HepG2 (cell line): ENCODE data around the gene LCLAT1. TPM values are rescaled to one million over a fixed set of nuclear protein-coding genes. Genes with fewer than 3 reads are reported as not detected.

Experiments used
- ATAC-seq: fragments of 200-7000 bp; cut with Tn5 transposase; 3 replicates; pipeline ENCODE4 v1.9.1; 2020; ENCODE audit warnings: mild to moderate bottlenecking, moderate library complexity
- BruUV-seq: library from RNA; stranded (reverse); fragments of 400-500 nt; replicated peaks from 2 replicates; lab custom pipeline; 2021; lab: Mats Ljungman, UMichigan
- CTCF ChIA-PET: fragments of 300-600 bp; formaldehyde crosslinking; extraction: SDS; loops from one replicate; lab custom pipeline; 2021; ENCODE audit warnings: low total read pairs, inconsistent platforms, low intra/inter-chr PET ratio; lab: Yijun Ruan, JAX
- POLR2A ChIA-PET: fragments of 350-600 bp; sonication (Branson Sonifier 250); formaldehyde crosslinking; loops from one replicate; lab custom pipeline; 2020; ENCODE audit warnings: antibody characterized with exemption, inconsistent platforms; lab: Yijun Ruan, JAX
- DNase-seq: peaks from one replicate; pipeline ENCODE4 v3.0.0-alpha.2; 2015; ENCODE audit warnings: low spot score
- FAIRE-seq: peaks from 3 replicates; lab custom pipeline; 2011; peaks lifted over from hg19 to GRCh38; lab: Jason Lieb, UNC
- H2AFZ ChIP-seq: one replicate; pipeline ENCODE4 v1.6.1; 2011; ENCODE audit warnings: low read length, inconsistent platforms
- H3K27ac ChIP-seq: fragments of 300-600 bp; 3 replicates; pipeline ENCODE4 v1.8.0; 2011; ENCODE audit warnings: mixed run types, mild to moderate bottlenecking, mixed read lengths, low read length, inconsistent platforms; ENCODE audit not compliant: insufficient read depth; ENCODE audit errors: extremely low read length
- H3K27me3 ChIP-seq, 2 experiments: fragments of 200-600 bp in 1 of 2; 2 replicates in 1 of 2; 3 replicates in 1 of 2; pipeline versions ENCODE4 v1.6.0 to v1.8.0; 2011; ENCODE audit warnings: low read length in 2 of 2, mild to moderate bottlenecking in 2 of 2, moderate library complexity in 2 of 2, inconsistent platforms in 1 of 2; ENCODE audit not compliant: insufficient read depth in 2 of 2, control insufficient read depth in 1 of 2
- H3K36me3 ChIP-seq, 2 experiments: fragments of 200-600 bp in 1 of 2; replicated peaks in 1 of 2; 2 replicates in 1 of 2; 3 replicates in 1 of 2; pipeline versions ENCODE4 v1.5.1 to v1.8.0; 2011; ENCODE audit warnings: low read length in 2 of 2, inconsistent platforms in 1 of 2; ENCODE audit not compliant: insufficient read depth in 2 of 2, control insufficient read depth in 1 of 2
- H3K4me1 ChIP-seq: 2 replicates; pipeline ENCODE4 v1.5.1; 2012; ENCODE audit warnings: low read length, inconsistent platforms; ENCODE audit not compliant: insufficient read depth
- H3K4me2 ChIP-seq: 2 replicates; pipeline ENCODE4 v1.6.0; 2011; ENCODE audit warnings: low read depth, low read length, inconsistent platforms
- H3K4me3 ChIP-seq, 3 experiments: fragments of 200-600 bp in 1 of 3; sonication (generic), shearing (Covaris generic) in 1 of 3; replicated peaks in 1 of 3; 2 replicates each; pipeline ENCODE4 v1.5.1; 2011 to 2016; ENCODE audit warnings: low read length in 3 of 3, inconsistent platforms in 2 of 3, low read depth in 2 of 3, mild to moderate bottlenecking in 2 of 3, control low read depth in 1 of 3, mixed read lengths in 1 of 3; ENCODE audit not compliant: insufficient read depth in 1 of 3
- H3K79me2 ChIP-seq: one replicate; pipeline ENCODE4 v1.6.1; 2011; ENCODE audit warnings: low read length, inconsistent platforms; ENCODE audit not compliant: insufficient read depth
- H3K9ac ChIP-seq: 2 replicates; pipeline ENCODE4 v1.6.0; 2011; ENCODE audit warnings: mild to moderate bottlenecking, low read depth, low read length, inconsistent platforms; ENCODE audit not compliant: insufficient read depth
- H3K9me3 ChIP-seq: 2 replicates; pipeline ENCODE4 v1.5.1; 2012; ENCODE audit warnings: mild to moderate bottlenecking, low read length
- H4K20me1 ChIP-seq: 2 replicates; pipeline ENCODE4 v1.6.0; 2011; ENCODE audit warnings: inconsistent platforms, mild to moderate bottlenecking, low read length, moderate library complexity; ENCODE audit not compliant: insufficient read depth
- AHR ChIP-seq: IDR thresholded peaks from 2 replicates; pipeline ENCODE4 v1.6.1; 2018; ENCODE audit warnings: missing genetic modification reagents, missing compliant biosample characterization
- CHD2 ChIP-seq: IDR thresholded peaks from 2 replicates; pipeline ENCODE4 v1.6.1; 2011; ENCODE audit warnings: low read depth, low read length, improper control_type of control experiment
- FOXC1 ChIP-seq: sonication (generic); formaldehyde crosslinking; IDR thresholded peaks from 2 replicates; pipeline ENCODE4 v1.8.0; 2022; ENCODE audit warnings: mild to moderate bottlenecking, missing genetic modification reagents, borderline replicate concordance
- ISL2 ChIP-seq: sonication (generic); formaldehyde crosslinking; IDR thresholded peaks from 2 replicates; pipeline ENCODE4 v1.5.0; 2020; ENCODE audit warnings: missing genetic modification reagents
- MBD4 ChIP-seq: IDR thresholded peaks from 2 replicates; pipeline ENCODE4 v1.6.1; 2012; ENCODE audit warnings: low read length, inconsistent platforms, borderline replicate concordance
- MEIS1 ChIP-seq: sonication (generic); formaldehyde crosslinking; IDR thresholded peaks from 2 replicates; pipeline ENCODE4 v1.9.0; 2021; ENCODE audit warnings: mild to moderate bottlenecking, missing genetic modification reagents, moderate library complexity, borderline replicate concordance
- MTF2 ChIP-seq: sonication (generic); formaldehyde crosslinking; IDR thresholded peaks from 2 replicates; pipeline ENCODE4 v1.5.0; 2020; ENCODE audit warnings: missing genetic modification reagents, borderline replicate concordance
- NR2F2 ChIP-seq: IDR thresholded peaks from 2 replicates; pipeline ENCODE4 v1.6.1; 2012; ENCODE audit warnings: low read depth, inconsistent platforms, borderline replicate concordance
- SETDB1 ChIP-seq: sonication (generic); formaldehyde crosslinking; IDR thresholded peaks from 2 replicates; pipeline ENCODE4 v1.5.1; 2020; ENCODE audit warnings: missing genetic modification reagents, mild to moderate bottlenecking, borderline replicate concordance
- TERF1 ChIP-seq: sonication (generic); formaldehyde crosslinking; IDR thresholded peaks from 2 replicates; pipeline ENCODE4 v1.8.0; 2022; ENCODE audit warnings: mild to moderate bottlenecking, missing genetic modification reagents, moderate library complexity
- ZFP36L2 ChIP-seq: sonication (generic); formaldehyde crosslinking; IDR thresholded peaks from 2 replicates; pipeline ENCODE4 v1.4.0; 2020; ENCODE audit warnings: missing genetic modification reagents
- ZIK1 ChIP-seq: sonication (generic); formaldehyde crosslinking; IDR thresholded peaks from 2 replicates; pipeline ENCODE4 v1.5.0; 2020; ENCODE audit warnings: mild to moderate bottlenecking, low read depth, missing genetic modification reagents, borderline replicate concordance
- ZMYM3 ChIP-seq: sonication (generic); formaldehyde crosslinking; IDR thresholded peaks from 2 replicates; pipeline ENCODE4 v1.5.1; 2020; ENCODE audit warnings: mild to moderate bottlenecking, missing genetic modification reagents
- ZNF143 ChIP-seq: sonication (generic); formaldehyde crosslinking; IDR thresholded peaks from 2 replicates; pipeline ENCODE4 v1.4.0; 2020; ENCODE audit warnings: missing genetic modification reagents
- ZNF703 ChIP-seq: sonication (generic); formaldehyde crosslinking; IDR thresholded peaks from 2 replicates; pipeline ENCODE4 v1.5.1; 2020; ENCODE audit warnings: missing genetic modification reagents, mild to moderate bottlenecking, moderate library complexity, borderline replicate concordance
- WGBS: methylation state at CpG from one replicate; pipeline ENCODE4 v1.1.6; 2017; ENCODE audit warnings: low lambda C conversion rate; 5-methylcytosine and 5-hydroxymethylcytosine counted together
- in situ Hi-C: cut with HindIII; loops from 2 replicates; pipeline ENCODE4 v1.10.0; 2017; ENCODE audit warnings: low pct_unique_long_range_greater_than_20kb; ENCODE audit not compliant: extremely low pct_ligation_motif_present
- intact Hi-C: fragments of 100-400 bp; cut with micrococcal nuclease; formaldehyde crosslinking; loops from one replicate; pipeline ENCODE4 v1.10.0; 2022; ENCODE audit not compliant: unreplicated experiment
- polyA plus RNA-seq, 8 experiments: library from polyadenylated mRNA; depleted of rRNA in 3 of 8; stranded (reverse) in 7 of 8; unstranded in 1 of 8; fragments of >200 nt; fragmentation: Illumina TruSeq in 4 of 8; extraction: Trizol in 4 of 8; gene quantifications; 2 replicates each; pipeline versions ENCODE4 v1.2.1 to v1.2.3, GENCODE V29; 2011 to 2016; ENCODE audit warnings: low read depth in 4 of 8, missing spikeins in 1 of 8, mixed read lengths in 1 of 8; ENCODE audit not compliant: insufficient read depth in 1 of 8
- total RNA-seq, 5 experiments: library from RNA; depleted of rRNA; stranded (reverse); fragments of >200 nt; fragmentation: Illumina TruSeq; extraction: Trizol; gene quantifications; 2 replicates each; pipeline ENCODE4 v1.2.3, GENCODE V29; 2016; ENCODE audit warnings: low read depth in 1 of 5
- TF ChIP-seq, protein P1 (sequence below): sonication (generic); formaldehyde crosslinking; IDR thresholded peaks from 2 replicates; pipeline ENCODE4 v1.8.1; 2023; ENCODE audit warnings: mild to moderate bottlenecking, missing genetic modification reagents, borderline replicate concordance

Gene LCLAT1
- total and polyA plus RNA-seq, 2 of the 13 experiments (the other 11 are each of a cell fraction or from before 2014, with no cell fraction given) = 18.0 to 28.0 TPM

DNA sequence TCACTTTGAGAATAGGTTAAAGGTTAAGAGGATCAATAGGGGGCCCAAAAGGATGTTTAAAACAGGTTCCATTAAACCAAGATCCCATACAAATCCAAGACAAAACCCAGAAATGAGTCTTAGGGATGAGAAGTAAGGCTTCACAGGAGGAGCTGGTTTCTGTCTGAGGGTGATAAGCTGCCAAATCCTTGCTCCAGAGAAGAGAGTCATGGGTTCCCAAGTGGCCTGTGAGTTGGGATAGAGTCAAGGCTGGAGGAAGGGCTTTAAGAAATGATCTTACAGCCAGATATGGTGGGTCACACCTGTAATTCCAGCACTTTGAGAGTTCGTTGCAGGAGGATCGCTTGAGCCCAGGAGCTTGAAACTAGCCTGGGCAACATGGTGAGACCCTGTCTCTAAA is 40.2 kb upstream of the LCLAT1 start:
- no peak overlapping the region for H2AFZ ChIP-seq
- intact Hi-C loops = no loop called here
- no peak for DNase-seq
- no peak overlapping the region for H3K4me2 ChIP-seq
- H3K9me3 ChIP-seq = no peaks in the 10 kb centered on the region
- TF ChIP-seq AHR (CRISPR knock-in tag) (no peak), TERF1 (no peak), MEIS1 (no peak), ZMYM3 (CRISPR knock-in tag) (no peak), NR2F2 (no peak), ZIK1 (CRISPR knock-in tag) (no peak), CHD2 (no peak)
- TF ChIP-seq, protein P1, sequence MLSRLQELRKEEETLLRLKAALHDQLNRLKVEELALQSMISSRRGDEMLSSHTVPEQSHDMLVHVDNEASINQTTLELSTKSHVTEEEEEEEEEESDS (CRISPR knock-in tag) = no peak
- H3K27ac ChIP-seq = no peak overlapping the region
- WGBS = 33% methylated on average over 2 of the region's 2 CpGs
- in situ Hi-C loops = no loop called here
- no peak for ATAC-seq
- no peaks in the 10 kb centered on the region for H3K79me2 ChIP-seq
- no peak overlapping the region for H3K9ac ChIP-seq
- ChIA-PET CTCF (no interaction called here), POLR2A (no interaction called here)
- H3K4me3 ChIP-seq = no peak overlapping the region
- no peaks in the 10 kb centered on the region for H3K36me3 ChIP-seq
- FAIRE-seq = no peak
- no peaks in the 10 kb centered on the region for H4K20me1 ChIP-seq
- peaks cover 0 to 16% of the 10 kb centered on the region in 2 experiments; a peak in 2 of 5 replicates for H3K27me3 ChIP-seq
- no peaks in the 10 kb centered on the region for H3K4me1 ChIP-seq
- no TSS peak for BruUV-seq

GRCh38 chr2:30408961-30409387 is 38.1 kb upstream of the LCLAT1 start:
- Histone ChIP-seq H2AFZ (no peak overlapping the region), H3K79me2 (no peaks in the 10 kb centered on the region), H3K4me1 (no peaks in the 10 kb centered on the region), H3K9me3 (no peaks in the 10 kb centered on the region), H3K9ac (no peak overlapping the region), H3K4me3 (no peak overlapping the region), H3K27ac (no peak overlapping the region), H4K20me1 (no peaks in the 10 kb centered on the region), H3K36me3 (no peaks in the 10 kb centered on the region)
- CTCF ChIA-PET = no interaction called here
- FAIRE-seq = no peak
- in situ Hi-C loops = no loop called here
- POLR2A ChIA-PET = no interaction called here
- BruUV-seq = no TSS peak
- no peak for DNase-seq
- intact Hi-C loops = no loop called here
- TF ChIP-seq ZFP36L2 = no peak
- no peak for TF ChIP-seq MBD4
- no peak for TF ChIP-seq MTF2 (CRISPR knock-in tag)
- TF ChIP-seq ISL2 (CRISPR knock-in tag) = no peak
- TF ChIP-seq ZNF143 (CRISPR knock-in tag) = no peak
- no peak for TF ChIP-seq ZNF703 (CRISPR knock-in tag)
- no peak for TF ChIP-seq SETDB1 (CRISPR knock-in tag)
- TF ChIP-seq FOXC1 (CRISPR knock-in tag) = no peak
- TF ChIP-seq, all 625 proteins: peak for 0
- H3K27me3 ChIP-seq = peaks cover 0 to 16% of the 10 kb centered on the region in 2 experiments; a peak in 2 of 5 replicates
- H3K4me2 ChIP-seq = no peak overlapping the region
- ATAC-seq = no peak
